ENCODE measurements around the gene DUSP18.

GRCh38 chr22:30668386-30668710 lies 673 bp upstream of the DUSP18 start:
- TF ChIP-seq, protein P1, sequence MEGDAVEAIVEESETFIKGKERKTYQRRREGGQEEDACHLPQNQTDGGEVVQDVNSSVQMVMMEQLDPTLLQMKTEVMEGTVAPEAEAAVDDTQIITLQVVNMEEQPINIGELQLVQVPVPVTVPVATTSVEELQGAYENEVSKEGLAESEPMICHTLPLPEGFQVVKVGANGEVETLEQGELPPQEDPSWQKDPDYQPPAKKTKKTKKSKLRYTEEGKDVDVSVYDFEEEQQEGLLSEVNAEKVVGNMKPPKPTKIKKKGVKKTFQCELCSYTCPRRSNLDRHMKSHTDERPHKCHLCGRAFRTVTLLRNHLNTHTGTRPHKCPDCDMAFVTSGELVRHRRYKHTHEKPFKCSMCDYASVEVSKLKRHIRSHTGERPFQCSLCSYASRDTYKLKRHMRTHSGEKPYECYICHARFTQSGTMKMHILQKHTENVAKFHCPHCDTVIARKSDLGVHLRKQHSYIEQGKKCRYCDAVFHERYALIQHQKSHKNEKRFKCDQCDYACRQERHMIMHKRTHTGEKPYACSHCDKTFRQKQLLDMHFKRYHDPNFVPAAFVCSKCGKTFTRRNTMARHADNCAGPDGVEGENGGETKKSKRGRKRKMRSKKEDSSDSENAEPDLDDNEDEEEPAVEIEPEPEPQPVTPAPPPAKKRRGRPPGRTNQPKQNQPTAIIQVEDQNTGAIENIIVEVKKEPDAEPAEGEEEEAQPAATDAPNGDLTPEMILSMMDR (IDR thresholded peaks at IDR 0.05; ENCODE audit: low read depth, low read length), result no peak
- no peak for TF ChIP-seq POLR2A (IDR thresholded peaks at IDR 0.05; ENCODE audit: extremely low read depth, insufficient read length)
- TF ChIP-seq, protein P2, sequence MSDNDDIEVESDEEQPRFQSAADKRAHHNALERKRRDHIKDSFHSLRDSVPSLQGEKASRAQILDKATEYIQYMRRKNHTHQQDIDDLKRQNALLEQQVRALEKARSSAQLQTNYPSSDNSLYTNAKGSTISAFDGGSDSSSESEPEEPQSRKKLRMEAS (IDR thresholded peaks at IDR 0.05; ENCODE audit: low read depth, low read length), result no peak
